HG02610 (cell line): ENCODE measurements around the gene AKT3.

ENCODE experiments used
- ATAC-seq: cut with Tn5 transposase; IDR thresholded peaks from one replicate; pipeline ENCODE4 v1.9.1; 2021; ENCODE audit warnings: mild to moderate bottlenecking, moderate library complexity; ENCODE audit not compliant: unreplicated experiment

AKT3 gene

GRCh38 chr1:243621973-243622372 lies 228.1 kb downstream of the AKT3 start:
- ATAC-seq: no peak

GRCh38 chr1:243620096-243620495 lies 229.9 kb downstream of the AKT3 start:
- no peak for ATAC-seq

- no peak for ATAC-seq
These were observed 240.3 kb downstream of the AKT3 start for GRCh38 chr1:243609698-243610097.

- no peak for ATAC-seq
These were observed 244.4 kb downstream of the AKT3 start for GRCh38 chr1:243605604-243606003.

- ATAC-seq: no peak
These were observed 248.3 kb downstream of the AKT3 start for GRCh38 chr1:243601720-243602119.

- ATAC-seq: no peak
These were observed 251.6 kb downstream of the AKT3 start for GRCh38 chr1:243598433-243598832.

- no peak for ATAC-seq
These were observed 252.7 kb downstream of the AKT3 start for GRCh38 chr1:243597383-243597782.

GRCh38 chr1:243596431-243597062 lies 253.5 kb downstream of the AKT3 start:
- ATAC-seq: peak; percentile 98

- ATAC-seq: no peak
These were observed 254.4 kb downstream of the AKT3 start for GRCh38 chr1:243595527-243596210.

- no peak for ATAC-seq
These were observed 255.6 kb downstream of the AKT3 start for GRCh38 chr1:243594455-243594854.

GRCh38 chr1:243589286-243589685 lies 260.8 kb downstream of the AKT3 start:
- ATAC-seq: peak; percentile 68

GRCh38 chr1:243587823-243588560 lies 262.1 kb downstream of the AKT3 start:
- ATAC-seq: peak; percentile 98

- ATAC-seq: no peak
These were observed 262.8 kb downstream of the AKT3 start for GRCh38 chr1:243587285-243587684.

GRCh38 chr1:243585982-243586381 lies 264.1 kb downstream of the AKT3 start:
- no peak for ATAC-seq

- no peak for ATAC-seq
These were observed 267.7 kb downstream of the AKT3 start for GRCh38 chr1:243582326-243582725.

GRCh38 chr1:243580984-243581383 lies 269.1 kb downstream of the AKT3 start:
- no peak for ATAC-seq

GRCh38 chr1:243580072-243580471 lies 270.0 kb downstream of the AKT3 start:
- no peak for ATAC-seq

- ATAC-seq: no peak
These were observed 275.0 kb downstream of the AKT3 start for GRCh38 chr1:243575070-243575469.

- no peak for ATAC-seq
These were observed 277.1 kb downstream of the AKT3 start for GRCh38 chr1:243572940-243573339.

GRCh38 chr1:243568793-243569192 lies 281.2 kb downstream of the AKT3 start:
- ATAC-seq: no peak

GRCh38 chr1:243564814-243565213 lies 285.2 kb downstream of the AKT3 start:
- ATAC-seq: no peak

- no peak for ATAC-seq
These were observed 286.3 kb downstream of the AKT3 start for GRCh38 chr1:243563732-243564131.
